IMR-90 (cell line): Measurements from ENCODE around the gene SIGLEC11. TPM values are rescaled to one million over a fixed set of nuclear protein-coding genes. Genes with fewer than 3 reads are reported as not detected.

ENCODE experiments used
- ATAC-seq: fragments of 200-7000 bp; cut with Tn5 transposase; 2 replicates; pipeline ENCODE4 v1.9.1; 2020; ENCODE audit warnings: low read depth, mild to moderate bottlenecking, moderate library complexity
- BruUV-seq: library from RNA; stranded (reverse); fragments of 400-500 nt; replicated peaks from 2 replicates; lab custom pipeline; 2021; lab: Mats Ljungman, UMichigan
- CTCF ChIA-PET: fragments of 300-600 bp; formaldehyde crosslinking; extraction: SDS; loops from one replicate; lab custom pipeline; 2021; ENCODE audit warnings: antibody characterized with exemption; lab: Yijun Ruan, JAX
- POLR2A ChIA-PET: fragments of 300-600 bp; sonication (Branson Sonifier 250); formaldehyde crosslinking; loops from one replicate; lab custom pipeline; 2022; ENCODE audit warnings: antibody characterized with exemption; ENCODE audit not compliant: unreplicated experiment; lab: Charles Lee
- DNase-seq: peaks from one replicate; pipeline ENCODE4 v3.0.0; 2013
- H2AFZ ChIP-seq: replicated peaks from 2 replicates; pipeline ENCODE3; 2013; ENCODE audit warnings: low read length, mild to moderate bottlenecking; ENCODE audit not compliant: poor library complexity
- H2AK5ac ChIP-seq: 2 replicates; pipeline ENCODE4 v1.6.1; 2013; ENCODE audit warnings: low read depth, low read length, inconsistent platforms
- H2AK9ac ChIP-seq: replicated peaks from 2 replicates; pipeline ENCODE3; 2013; ENCODE audit warnings: mild to moderate bottlenecking, low read depth, low read length, moderate library complexity; ENCODE audit not compliant: poor library complexity
- H2BK120ac ChIP-seq: 2 replicates; pipeline ENCODE4 v1.6.1; 2013; ENCODE audit warnings: low read depth, low read length, inconsistent platforms
- H2BK15ac ChIP-seq: 3 replicates; pipeline ENCODE4 v1.6.1; 2013; ENCODE audit warnings: low read depth, low read length, inconsistent platforms
- H2BK20ac ChIP-seq: 2 replicates; pipeline ENCODE4 v1.6.1; 2013; ENCODE audit warnings: low read depth, mild to moderate bottlenecking, inconsistent platforms, low read length, moderate library complexity
- H2BK5ac ChIP-seq: 2 replicates; pipeline ENCODE4 v1.6.1; 2013; ENCODE audit warnings: mild to moderate bottlenecking, low read depth, low read length, inconsistent platforms; ENCODE audit not compliant: poor library complexity, severe bottlenecking
- H3K14ac ChIP-seq: replicated peaks from 2 replicates; pipeline ENCODE4 v1.6.1; 2013; ENCODE audit warnings: low read depth, low read length, inconsistent platforms
- H3K18ac ChIP-seq: 2 replicates; pipeline ENCODE4 v1.6.1; 2013; ENCODE audit warnings: low read depth, low read length, control low read depth
- H3K23ac ChIP-seq: 2 replicates; pipeline ENCODE4 v1.6.1; 2013; ENCODE audit warnings: low read depth, low read length, inconsistent platforms
- H3K27ac ChIP-seq: 2 replicates; pipeline ENCODE4 v1.5.1; 2013; ENCODE audit warnings: mild to moderate bottlenecking, control low read depth, low read length; ENCODE audit not compliant: insufficient read depth
- H3K27me3 ChIP-seq: 2 replicates; pipeline ENCODE4 v1.6.1; 2013; ENCODE audit warnings: low read length; ENCODE audit not compliant: control insufficient read depth, insufficient read depth
- H3K36me3 ChIP-seq: 2 replicates; pipeline ENCODE4 v1.6.1; 2013; ENCODE audit warnings: low read length, mixed read lengths; ENCODE audit not compliant: control insufficient read depth, insufficient read depth
- H3K4ac ChIP-seq: 2 replicates; pipeline ENCODE4 v1.6.1; 2013; ENCODE audit warnings: low read depth, low read length, inconsistent platforms
- H3K4me1 ChIP-seq: 2 replicates; pipeline ENCODE4 v1.6.1; 2013; ENCODE audit warnings: low read length, mixed read lengths; ENCODE audit not compliant: control insufficient read depth, insufficient read depth
- H3K4me2 ChIP-seq: 2 replicates; pipeline ENCODE4 v1.6.1; 2013; ENCODE audit warnings: low read depth, mild to moderate bottlenecking, control low read depth, low read length, moderate library complexity
- H3K4me3 ChIP-seq: 2 replicates; pipeline ENCODE4 v1.5.1; 2013; ENCODE audit warnings: low read depth, mild to moderate bottlenecking, control low read depth, low read length, moderate library complexity; ENCODE audit not compliant: insufficient read depth
- H3K56ac ChIP-seq: 2 replicates; pipeline ENCODE4 v1.6.1; 2013; ENCODE audit warnings: low read length, inconsistent platforms; ENCODE audit not compliant: insufficient read depth; ENCODE audit errors: extremely low read depth
- H3K79me1 ChIP-seq, 2 experiments: 2 replicates each; pipeline ENCODE4 v1.6.1; 2013; ENCODE audit warnings: low read length in 2 of 2, inconsistent platforms in 1 of 2, low read depth in 1 of 2
- H3K9ac ChIP-seq: 2 replicates; pipeline ENCODE4 v1.6.1; 2013; ENCODE audit warnings: low read depth, low read length, control low read depth
- H3K9me1 ChIP-seq: 2 replicates; pipeline ENCODE4 v1.6.1; 2013; ENCODE audit warnings: low read length, inconsistent platforms; ENCODE audit not compliant: insufficient read depth
- H3K9me3 ChIP-seq: 2 replicates; pipeline ENCODE4 v1.6.1; 2013; ENCODE audit warnings: low read length; ENCODE audit not compliant: control insufficient read depth, insufficient read depth
- H4K20me1 ChIP-seq: 2 replicates; pipeline ENCODE4 v1.6.1; 2013; ENCODE audit warnings: low read length, inconsistent platforms; ENCODE audit not compliant: insufficient read depth
- H4K5ac ChIP-seq: 2 replicates; pipeline ENCODE4 v1.6.1; 2013; ENCODE audit warnings: mild to moderate bottlenecking, low read depth, low read length, control low read depth
- H4K8ac ChIP-seq, 2 experiments: 2 replicates each; pipeline ENCODE4 v1.6.1; 2013; ENCODE audit warnings: low read depth in 2 of 2, low read length in 2 of 2, control low read depth in 1 of 2, inconsistent platforms in 1 of 2
- H4K91ac ChIP-seq: 2 replicates; pipeline ENCODE4 v1.6.1; 2013; ENCODE audit warnings: low read depth, low read length, inconsistent platforms; ENCODE audit not compliant: insufficient read depth
- BHLHE40 ChIP-seq: fragments of 150-350 bp; IDR thresholded peaks from 2 replicates; pipeline ENCODE4 v1.6.1; 2016; ENCODE audit warnings: mild to moderate bottlenecking, low read depth, low read length
- CHD1 ChIP-seq: IDR thresholded peaks from 2 replicates; pipeline ENCODE4 v1.6.1; 2012; ENCODE audit warnings: low read depth, low read length, improper control_type of control experiment
- FOS ChIP-seq: fragments of 150-350 bp; IDR thresholded peaks from 2 replicates; pipeline ENCODE4 v1.6.1; 2016; ENCODE audit warnings: low read depth, low read length
- MAFK ChIP-seq: IDR thresholded peaks from 2 replicates; pipeline ENCODE4 v1.6.1; 2012; ENCODE audit warnings: low read depth, low read length, improper control_type of control experiment
- RAD21 ChIP-seq: IDR thresholded peaks from 2 replicates; pipeline ENCODE4 v1.6.1; 2012; ENCODE audit warnings: low read length, improper control_type of control experiment
- RCOR1 ChIP-seq: IDR thresholded peaks from 2 replicates; pipeline ENCODE4 v1.6.1; 2012; ENCODE audit warnings: mild to moderate bottlenecking, low read length, improper control_type of control experiment; ENCODE audit not compliant: insufficient replicate concordance
- SMC3 ChIP-seq: fragments of 150-350 bp; IDR thresholded peaks from 2 replicates; pipeline ENCODE4 v1.6.1; 2016; ENCODE audit warnings: low read depth, mild to moderate bottlenecking, antibody characterized with exemption, low read length, moderate library complexity
- WGBS, 2 experiments: methylation state at CpG; one replicate each; pipeline versions ENCODE4 v1.1.5 to v1.1.7; 2013; ENCODE audit warnings: missing lambda C conversion rate in 2 of 2; ENCODE audit not compliant: insufficient read length in 1 of 2; ENCODE audit errors: extremely low coverage in 2 of 2; 5-methylcytosine and 5-hydroxymethylcytosine counted together
- dilution Hi-C: fragments of 300-500 bp; cut with HindIII; formaldehyde crosslinking; loops from one replicate; pipeline ENCODE4 v1.14.3; 2018; ENCODE audit warnings: low sequenced_read_pairs; ENCODE audit not compliant: unreplicated experiment
- in situ Hi-C: fragments of 300-500 bp; cut with MboI; formaldehyde crosslinking; loops from 3 replicates; pipeline ENCODE4 v1.14.3; 2019; ENCODE audit warnings: low sequenced_read_pairs, inconsistent platforms, mixed read lengths
- intact Hi-C: fragments of 100-400 bp; cut with micrococcal nuclease; formaldehyde crosslinking; loops from 2 replicates; pipeline ENCODE4 v1.10.0; 2022
- polyA plus RNA-seq, 3 experiments: library from polyadenylated mRNA; depleted of rRNA; stranded (reverse); fragments of >200 nt; gene quantifications; 2 replicates each; pipeline ENCODE4 v1.2.3, GENCODE V29; 2012; ENCODE audit warnings: low replicate concordance in 1 of 3
- total RNA-seq: library from RNA; depleted of rRNA; stranded (reverse); fragments of >200 nt; gene quantifications from 2 replicates; pipeline ENCODE4 v1.2.3, GENCODE V29; 2012

Gene SIGLEC11
- total and polyA plus RNA-seq, 2 of the 4 experiments (the other 2 are of a cell fraction): not detected

DNA sequence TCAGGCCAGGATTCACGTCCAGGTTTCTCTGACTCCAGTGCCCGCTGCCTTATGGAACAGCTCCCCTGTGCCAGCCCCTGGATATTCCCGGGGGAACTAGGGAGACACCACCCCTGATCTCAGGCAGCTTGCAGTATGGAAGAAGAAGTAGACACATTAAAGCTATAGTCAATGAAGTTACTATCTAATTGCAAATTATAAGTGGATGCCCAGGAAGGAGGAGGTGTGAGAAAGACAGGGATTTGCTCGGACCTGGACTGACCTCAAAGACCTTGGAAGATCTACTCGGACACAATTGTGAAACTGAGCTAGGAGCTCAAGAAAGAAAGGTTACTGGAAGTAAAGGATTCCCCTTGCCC lies 10.4 kb downstream of the SIGLEC11 start:
- intact Hi-C loops: no loop called here
- H3K14ac ChIP-seq: no peak overlapping the region
- DNase-seq (no peak), ATAC-seq (no peak)
- H3K36me3 ChIP-seq: no peaks in the 10 kb centered on the region
- no peaks in the 10 kb centered on the region for H3K9me3 ChIP-seq
- no peak overlapping the region for H3K18ac ChIP-seq
- H2BK120ac ChIP-seq: no peak overlapping the region
- H3K4ac ChIP-seq: no peak overlapping the region
- H3K4me3 ChIP-seq: no peak overlapping the region
- no peak overlapping the region for H2BK15ac ChIP-seq
- H4K91ac ChIP-seq: no peak overlapping the region
- H3K27me3 ChIP-seq: peaks cover 9% of the 10 kb centered on the region
- 67% methylated on average over 2 of the region's 5 CpGs; no CpG with 5 or more reads in 1 of the 2 experiments for WGBS, 2 experiments
- no peak overlapping the region for H3K56ac ChIP-seq
- ChIA-PET CTCF (no interaction called here), POLR2A (no interaction called here)
- BruUV-seq: no TSS peak
- H4K8ac ChIP-seq: no peak overlapping the region
- H3K4me2 ChIP-seq: no peak overlapping the region
- no peak overlapping the region for H2AK5ac ChIP-seq
- dilution Hi-C loops: no loop called here
- H4K20me1 ChIP-seq: no peaks in the 10 kb centered on the region
- H2BK5ac ChIP-seq: no peak overlapping the region
- no peak overlapping the region for H2AFZ ChIP-seq
- in situ Hi-C loops: no loop called here
- no peak overlapping the region for H2AK9ac ChIP-seq
- no peak overlapping the region for H3K9ac ChIP-seq
- H3K79me1 ChIP-seq: no peaks in the 10 kb centered on the region
- no peak overlapping the region for H3K23ac ChIP-seq
- no peak overlapping the region for H4K5ac ChIP-seq
- H3K9me1 ChIP-seq: no peaks in the 10 kb centered on the region
- no peak overlapping the region for H2BK20ac ChIP-seq
- H3K4me1 ChIP-seq: no peaks in the 10 kb centered on the region
- TF ChIP-seq FOS: no peak
- TF ChIP-seq SMC3: no peak
- no peak for TF ChIP-seq BHLHE40
- no peak for TF ChIP-seq RCOR1
- no peak for TF ChIP-seq MAFK
- no peak for TF ChIP-seq RAD21
- no peak for TF ChIP-seq CHD1
- H3K27ac ChIP-seq: no peak overlapping the region
